ENCODE data around the gene PEG3. TPM values are rescaled to one million over a fixed set of nuclear protein-coding genes. Genes with fewer than 3 reads are reported as not detected.

PEG3 gene
- total RNA-seq, 4 donors from 2014 or later: 0.71 to 1.3 (median 0.84) TPM

DNA sequence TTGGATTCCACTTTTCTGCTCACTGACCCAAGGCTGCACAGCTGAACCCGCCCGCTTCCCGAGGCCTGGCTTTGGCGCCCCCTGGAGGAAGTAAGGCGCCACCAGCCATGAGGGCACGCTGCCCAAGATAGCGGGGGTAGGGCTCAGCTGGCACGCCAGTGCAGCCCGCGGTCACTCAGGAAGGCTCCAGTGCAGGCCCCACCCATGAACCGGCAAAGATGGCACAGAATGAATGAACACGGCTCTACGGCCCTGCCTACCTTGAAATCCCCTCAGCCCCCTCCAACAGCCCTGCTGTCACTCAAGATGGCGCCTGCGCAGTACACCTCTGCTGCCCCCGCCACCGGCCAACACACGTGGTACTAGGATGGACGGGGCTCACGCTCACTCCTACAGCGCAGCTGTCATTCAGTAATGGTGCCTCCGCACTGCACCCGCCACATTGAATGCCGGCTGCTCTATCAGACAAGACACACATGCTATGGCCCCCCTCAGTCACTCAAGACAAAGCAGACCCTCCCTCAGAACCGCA lies 3.0 kb downstream of the PEG3 start:
- Histone ChIP-seq H3K27ac (peak overlapping the region in 2 of 4 donors; percentile 65 to 67), H3K4me3 (peak overlapping the region; percentile 0 to 51 (median 42)), H3K9me3 (no peaks in the 10 kb centered on the region), H3K36me3 (no peaks in the 10 kb centered on the region), H3K27me3 (no peaks in the 10 kb centered on the region), H3K4me1 (no peaks in the 10 kb centered on the region)
- in situ Hi-C loops (cut with MboI; ENCODE audit: low sequenced_read_pairs in 4 of 4) (no loop called here), intact Hi-C loops (cut with DNase I; ENCODE audit: low total_unique reads) (loop anchor here (10.0 kb wide), 1 partner anchor 443 kb away; the partner anchor contains the start of gene ZNF582)
- DNase-seq (peak; percentile 4 to 39), ATAC-seq (no peak)
- TF ChIP-seq POLR2A (IDR thresholded peaks at IDR 0.05): no peak
- TF ChIP-seq, protein P1, sequence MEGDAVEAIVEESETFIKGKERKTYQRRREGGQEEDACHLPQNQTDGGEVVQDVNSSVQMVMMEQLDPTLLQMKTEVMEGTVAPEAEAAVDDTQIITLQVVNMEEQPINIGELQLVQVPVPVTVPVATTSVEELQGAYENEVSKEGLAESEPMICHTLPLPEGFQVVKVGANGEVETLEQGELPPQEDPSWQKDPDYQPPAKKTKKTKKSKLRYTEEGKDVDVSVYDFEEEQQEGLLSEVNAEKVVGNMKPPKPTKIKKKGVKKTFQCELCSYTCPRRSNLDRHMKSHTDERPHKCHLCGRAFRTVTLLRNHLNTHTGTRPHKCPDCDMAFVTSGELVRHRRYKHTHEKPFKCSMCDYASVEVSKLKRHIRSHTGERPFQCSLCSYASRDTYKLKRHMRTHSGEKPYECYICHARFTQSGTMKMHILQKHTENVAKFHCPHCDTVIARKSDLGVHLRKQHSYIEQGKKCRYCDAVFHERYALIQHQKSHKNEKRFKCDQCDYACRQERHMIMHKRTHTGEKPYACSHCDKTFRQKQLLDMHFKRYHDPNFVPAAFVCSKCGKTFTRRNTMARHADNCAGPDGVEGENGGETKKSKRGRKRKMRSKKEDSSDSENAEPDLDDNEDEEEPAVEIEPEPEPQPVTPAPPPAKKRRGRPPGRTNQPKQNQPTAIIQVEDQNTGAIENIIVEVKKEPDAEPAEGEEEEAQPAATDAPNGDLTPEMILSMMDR (IDR thresholded peaks at IDR 0.05 in 4 of 5, conservative IDR thresholded peaks at IDR 0.05 in 1 of 5): peak in 2 of 5 experiments; percentile 30 to 35

DNA sequence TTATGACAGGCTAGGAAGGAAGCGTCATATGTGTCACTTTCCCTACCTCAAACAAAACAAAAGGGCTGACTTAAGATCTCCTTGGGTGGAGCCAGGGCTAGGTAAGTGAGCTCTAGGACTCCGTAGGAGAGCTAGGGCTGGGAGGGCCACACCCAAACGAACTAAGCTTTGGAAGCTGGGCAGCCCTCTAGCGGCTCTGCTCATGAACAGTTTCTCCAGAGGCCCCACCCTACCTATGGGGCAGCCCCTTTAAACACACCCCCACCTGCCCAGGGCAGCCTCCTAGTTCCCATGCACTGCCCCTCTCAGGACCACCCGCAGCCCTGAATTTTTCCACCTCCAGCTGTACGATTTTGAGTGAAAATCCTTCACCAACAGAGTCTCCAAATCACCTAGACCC lies 3.5 kb downstream of the PEG3 start:
- intact Hi-C loops (cut with DNase I; ENCODE audit: low total_unique reads) (loop anchor here (10.0 kb wide), 1 partner anchor 442 kb away; the partner anchor contains the start of gene ZNF582), in situ Hi-C loops (cut with MboI; ENCODE audit: low sequenced_read_pairs in 4 of 4) (no loop called here)
- no peaks in the 10 kb centered on the region for H3K4me1 ChIP-seq
- H3K27ac ChIP-seq: no peak overlapping the region
- H3K27me3 ChIP-seq: no peaks in the 10 kb centered on the region
- H3K4me3 ChIP-seq: peak overlapping the region in 1 of 4 donors; percentile 47
- H3K9me3 ChIP-seq: no peaks in the 10 kb centered on the region
- no peak for ATAC-seq
- H3K36me3 ChIP-seq: no peaks in the 10 kb centered on the region
- TF ChIP-seq, protein P1 (IDR thresholded peaks at IDR 0.05 in 4 of 5, conservative IDR thresholded peaks at IDR 0.05 in 1 of 5): no peak
- TF ChIP-seq POLR2A (IDR thresholded peaks at IDR 0.05): no peak
- DNase-seq: no peak

GRCh38 chr19:56836059-56836458 lies 4.5 kb downstream of the PEG3 start:
- H3K4me3 ChIP-seq: no peak overlapping the region
- DNase-seq (no peak), ATAC-seq (no peak)
- no peaks in the 10 kb centered on the region for H3K27me3 ChIP-seq
- H3K36me3 ChIP-seq: no peaks in the 10 kb centered on the region
- in situ Hi-C loops (cut with MboI; ENCODE audit: low sequenced_read_pairs in 4 of 4) (no loop called here), intact Hi-C loops (cut with DNase I; ENCODE audit: low total_unique reads) (loop anchor here (10.0 kb wide), 1 partner anchor 441 kb away; the partner anchor contains the start of gene ZNF582)
- H3K9me3 ChIP-seq: no peaks in the 10 kb centered on the region
- H3K4me1 ChIP-seq: no peaks in the 10 kb centered on the region
- no peak for TF ChIP-seq POLR2A (IDR thresholded peaks at IDR 0.05)
- TF ChIP-seq, protein P1 (IDR thresholded peaks at IDR 0.05 in 4 of 5, conservative IDR thresholded peaks at IDR 0.05 in 1 of 5): no peak
- H3K27ac ChIP-seq: no peak overlapping the region

- TF ChIP-seq, protein P1 (IDR thresholded peaks at IDR 0.05 in 4 of 5, conservative IDR thresholded peaks at IDR 0.05 in 1 of 5): no peak
- no peak for TF ChIP-seq POLR2A (IDR thresholded peaks at IDR 0.05)
- no peak overlapping the region for H3K27ac ChIP-seq
- H3K4me3 ChIP-seq: no peak overlapping the region
- H3K9me3 ChIP-seq: no peaks in the 10 kb centered on the region
- intact Hi-C loops (cut with DNase I; ENCODE audit: low total_unique reads): loop anchor here (10.0 kb wide), 1 partner anchor 441 kb away; the partner anchor contains the start of gene ZNF582
- no peak for ATAC-seq
- no peaks in the 10 kb centered on the region for H3K4me1 ChIP-seq
- no peaks in the 10 kb centered on the region for H3K36me3 ChIP-seq
- in situ Hi-C loops (cut with MboI; ENCODE audit: low sequenced_read_pairs in 4 of 4): no loop called here
- no peaks in the 10 kb centered on the region for H3K27me3 ChIP-seq
- DNase-seq: no peak
Observed at GRCh38 chr19:56835401-56835800, 5.1 kb downstream of the PEG3 start.
